ENCODE measurements around the gene TTBK1.

- TF ChIP-seq CTCF (IDR thresholded peaks at IDR 0.05) (no peak), POLR2A (IDR thresholded peaks at IDR 0.05) (no peak)
Measured at GRCh38 chr6:43336382-43336781, 93.1 kb downstream of the TTBK1 start.
